Measurements from ENCODE around the gene AOC1.
"Not testable (repeated sequence)": the region's sequence is repeated elsewhere in the genome, so short reads cannot be mapped to it uniquely, and the experiment has no call there.

The AOC1 gene, protein sequence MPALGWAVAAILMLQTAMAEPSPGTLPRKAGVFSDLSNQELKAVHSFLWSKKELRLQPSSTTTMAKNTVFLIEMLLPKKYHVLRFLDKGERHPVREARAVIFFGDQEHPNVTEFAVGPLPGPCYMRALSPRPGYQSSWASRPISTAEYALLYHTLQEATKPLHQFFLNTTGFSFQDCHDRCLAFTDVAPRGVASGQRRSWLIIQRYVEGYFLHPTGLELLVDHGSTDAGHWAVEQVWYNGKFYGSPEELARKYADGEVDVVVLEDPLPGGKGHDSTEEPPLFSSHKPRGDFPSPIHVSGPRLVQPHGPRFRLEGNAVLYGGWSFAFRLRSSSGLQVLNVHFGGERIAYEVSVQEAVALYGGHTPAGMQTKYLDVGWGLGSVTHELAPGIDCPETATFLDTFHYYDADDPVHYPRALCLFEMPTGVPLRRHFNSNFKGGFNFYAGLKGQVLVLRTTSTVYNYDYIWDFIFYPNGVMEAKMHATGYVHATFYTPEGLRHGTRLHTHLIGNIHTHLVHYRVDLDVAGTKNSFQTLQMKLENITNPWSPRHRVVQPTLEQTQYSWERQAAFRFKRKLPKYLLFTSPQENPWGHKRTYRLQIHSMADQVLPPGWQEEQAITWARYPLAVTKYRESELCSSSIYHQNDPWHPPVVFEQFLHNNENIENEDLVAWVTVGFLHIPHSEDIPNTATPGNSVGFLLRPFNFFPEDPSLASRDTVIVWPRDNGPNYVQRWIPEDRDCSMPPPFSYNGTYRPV

DNA sequence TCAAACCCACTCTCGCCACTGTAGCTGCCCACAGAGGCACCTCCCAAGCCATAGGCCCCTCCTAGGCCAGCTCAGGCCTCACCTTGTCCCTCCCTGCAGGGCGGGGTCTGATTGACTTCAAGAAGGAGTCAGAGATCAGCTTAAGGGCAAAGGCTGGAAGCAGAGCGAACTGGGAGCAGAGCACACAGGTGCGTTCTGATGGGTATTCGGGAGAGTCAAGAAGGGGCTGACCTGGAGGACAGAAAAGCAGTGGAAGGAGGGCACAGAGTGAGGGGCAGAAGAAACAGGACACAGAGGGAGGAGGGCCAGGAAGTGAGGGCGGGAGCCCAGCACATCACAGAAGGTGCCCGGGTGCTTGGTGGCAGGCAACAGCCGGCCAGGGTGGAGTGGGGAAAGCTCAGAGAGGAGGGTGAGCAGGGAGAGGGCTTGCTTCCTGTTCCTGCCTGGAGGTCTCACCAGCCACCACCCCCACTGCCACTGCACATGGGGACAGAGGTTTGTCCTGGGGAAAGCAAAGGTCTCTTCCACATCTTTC, at the start of gene AOC1:
TSS of gene AOC1 (plus strand) at position 147 of the 535 bp plus-strand sequence. CDS start 3,954 bp downstream, outside the sequence.
- H3K4me3 ChIP-seq (ENCODE audit: low read depth, low read length) = no peak within 1 kb of the TSS

DNA sequence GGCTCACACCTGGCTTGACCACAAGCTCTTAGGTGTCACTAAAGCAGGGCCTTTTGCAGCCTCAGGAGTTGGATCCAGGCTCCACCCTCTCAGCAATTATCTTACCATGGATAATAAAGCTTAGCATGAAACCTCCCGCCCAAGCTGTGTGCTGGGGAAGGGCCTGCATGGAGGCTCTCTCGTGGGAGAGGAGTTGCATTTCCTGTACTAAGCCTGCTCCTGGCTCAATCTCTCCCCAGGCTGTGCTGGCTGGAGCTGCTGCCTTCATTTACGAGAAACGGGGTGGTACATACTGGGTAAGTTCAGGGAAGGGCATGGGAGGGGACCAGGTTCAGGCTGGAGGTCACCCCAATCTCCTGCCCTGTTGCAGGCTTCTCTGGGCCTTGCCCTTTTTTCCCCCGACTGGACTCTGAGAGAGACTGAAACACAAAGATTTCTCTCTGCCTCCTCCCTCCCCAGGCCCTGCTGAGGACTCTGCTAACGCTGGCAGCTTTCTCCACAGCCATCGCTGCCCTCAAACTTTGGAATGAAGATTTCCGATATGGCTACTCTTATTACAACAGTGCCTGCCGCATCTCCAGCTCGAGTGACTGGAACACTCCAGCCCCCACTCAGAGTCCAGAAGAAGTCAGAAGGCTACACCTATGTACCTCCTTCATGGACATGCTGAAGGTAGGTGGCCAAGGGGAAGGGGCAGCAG, 49.0 kb upstream of the AOC1 start:
- no peak overlapping the region for H3K4me3 ChIP-seq (ENCODE audit: low read depth, low read length)

DNA sequence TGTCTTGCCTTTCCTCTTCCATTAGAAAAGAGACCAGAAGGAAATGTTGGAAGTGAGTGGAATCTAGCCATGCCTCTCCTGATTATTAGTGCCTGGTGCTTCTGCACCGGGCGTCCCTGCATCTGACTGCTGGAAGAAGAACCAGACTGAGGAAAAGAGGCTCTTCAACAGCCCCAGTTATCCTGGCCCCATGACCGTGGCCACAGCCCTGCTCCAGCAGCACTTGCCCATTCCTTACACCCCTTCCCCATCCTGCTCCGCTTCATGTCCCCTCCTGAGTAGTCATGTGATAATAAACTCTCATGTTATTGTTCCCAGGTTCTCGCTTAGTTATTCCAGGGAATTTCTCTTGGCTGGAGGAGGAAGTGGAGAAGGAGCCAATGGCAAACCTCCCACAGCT, 47.5 kb upstream of the AOC1 start:
- no peak overlapping the region for H3K4me3 ChIP-seq (ENCODE audit: low read depth, low read length)

DNA sequence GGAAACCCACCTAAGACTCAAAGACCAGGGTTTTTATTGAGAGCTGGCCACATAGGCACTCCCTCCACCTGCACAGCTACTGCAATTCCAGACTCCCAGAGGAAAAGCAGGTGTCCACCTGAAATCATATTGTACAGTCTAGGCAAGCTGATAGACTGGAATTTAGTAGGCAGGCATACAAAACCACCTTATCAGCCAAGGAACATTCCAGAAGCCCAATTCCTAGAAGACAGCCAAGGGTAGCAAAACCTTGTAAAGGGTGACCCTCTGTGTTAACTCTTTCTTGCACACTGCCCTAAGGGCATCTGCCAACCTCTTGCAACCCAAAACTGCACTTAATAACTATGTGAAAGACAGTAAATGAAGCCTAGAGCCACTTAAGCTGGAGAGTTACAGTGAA, 46.5 kb upstream of the AOC1 start:
- no peak overlapping the region for H3K4me3 ChIP-seq (ENCODE audit: low read depth, low read length)

DNA sequence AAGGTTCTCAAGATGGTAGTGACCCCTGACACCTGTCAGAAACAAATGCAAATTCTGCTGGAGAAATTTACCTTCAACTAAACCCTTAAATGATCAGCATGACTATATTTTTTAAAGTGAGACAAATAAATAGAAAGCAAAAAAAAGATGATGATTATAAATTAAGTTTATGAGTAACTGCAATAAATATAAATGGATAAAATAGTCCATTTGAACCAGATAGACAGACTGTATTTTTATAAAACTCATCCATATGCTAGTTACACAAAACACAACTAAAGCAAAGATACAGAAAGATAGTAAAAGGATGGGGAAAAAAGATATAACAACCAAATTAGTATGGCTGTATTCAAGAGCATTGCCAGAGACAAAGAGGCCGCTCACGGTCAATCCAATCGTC, 45.9 kb upstream of the AOC1 start:
- no peak overlapping the region for H3K4me3 ChIP-seq (ENCODE audit: low read depth, low read length)

DNA sequence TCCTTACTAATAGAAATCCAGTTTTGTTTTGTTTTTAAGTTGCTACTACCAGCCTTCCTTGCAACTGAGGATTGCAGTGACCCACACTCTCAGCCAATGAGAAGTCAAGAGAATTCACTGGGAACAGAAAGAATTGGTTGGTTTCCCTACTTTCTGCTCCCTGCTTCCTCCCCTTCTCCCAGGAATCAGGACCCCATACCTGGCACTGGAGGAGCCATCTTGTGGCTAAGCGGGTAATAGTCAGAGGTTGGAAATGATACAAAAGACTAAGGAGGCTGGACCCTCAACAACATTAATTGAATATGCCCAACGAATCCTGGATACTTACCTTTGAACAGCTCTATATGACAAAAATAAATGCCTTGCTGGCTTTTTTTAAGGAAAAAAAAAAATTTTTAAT, 45.5 kb upstream of the AOC1 start:
- H3K4me3 ChIP-seq (ENCODE audit: low read depth, low read length) = no peak overlapping the region

DNA sequence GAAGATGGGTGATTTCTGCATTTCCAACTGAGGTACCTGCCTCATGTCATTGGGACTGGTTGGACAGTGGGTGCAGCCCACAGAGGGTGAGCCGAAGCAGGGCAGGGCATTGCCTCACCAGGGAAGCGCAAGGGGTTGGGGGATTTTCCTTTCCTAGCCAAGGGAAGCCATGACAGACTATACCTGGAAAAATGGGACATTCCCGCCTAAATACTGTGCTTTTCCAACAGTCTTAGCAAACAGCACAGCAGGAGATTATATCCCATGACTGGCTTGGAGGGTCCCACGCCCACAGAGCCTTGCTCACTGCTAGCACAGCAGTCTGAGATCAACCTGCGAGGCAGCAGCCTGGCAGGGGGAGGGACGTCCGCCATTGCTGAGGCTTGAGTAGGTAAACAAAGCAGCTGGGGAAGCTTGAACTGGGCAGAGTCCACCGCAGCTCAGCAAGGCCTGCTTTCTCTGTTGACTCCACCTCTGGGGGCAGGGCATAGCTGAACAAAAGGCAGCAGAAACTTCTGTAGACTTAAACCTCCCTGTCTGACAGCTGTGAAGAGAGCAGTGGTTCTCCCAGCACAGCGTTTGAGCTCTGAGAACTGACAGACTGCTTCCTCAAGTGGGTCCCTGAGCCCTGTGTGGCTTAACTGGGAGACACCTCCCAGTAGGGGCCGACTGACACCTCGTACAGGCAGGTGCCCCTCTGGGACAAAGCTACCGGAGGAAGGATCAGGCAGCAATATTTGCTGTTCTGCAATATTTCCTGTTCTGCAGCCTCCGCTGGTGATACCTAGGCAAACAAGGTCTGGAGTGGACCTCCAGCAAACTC, 44.5 kb upstream of the AOC1 start:
- H3K4me3 ChIP-seq (ENCODE audit: low read depth, low read length) = not testable (repeated sequence)

DNA sequence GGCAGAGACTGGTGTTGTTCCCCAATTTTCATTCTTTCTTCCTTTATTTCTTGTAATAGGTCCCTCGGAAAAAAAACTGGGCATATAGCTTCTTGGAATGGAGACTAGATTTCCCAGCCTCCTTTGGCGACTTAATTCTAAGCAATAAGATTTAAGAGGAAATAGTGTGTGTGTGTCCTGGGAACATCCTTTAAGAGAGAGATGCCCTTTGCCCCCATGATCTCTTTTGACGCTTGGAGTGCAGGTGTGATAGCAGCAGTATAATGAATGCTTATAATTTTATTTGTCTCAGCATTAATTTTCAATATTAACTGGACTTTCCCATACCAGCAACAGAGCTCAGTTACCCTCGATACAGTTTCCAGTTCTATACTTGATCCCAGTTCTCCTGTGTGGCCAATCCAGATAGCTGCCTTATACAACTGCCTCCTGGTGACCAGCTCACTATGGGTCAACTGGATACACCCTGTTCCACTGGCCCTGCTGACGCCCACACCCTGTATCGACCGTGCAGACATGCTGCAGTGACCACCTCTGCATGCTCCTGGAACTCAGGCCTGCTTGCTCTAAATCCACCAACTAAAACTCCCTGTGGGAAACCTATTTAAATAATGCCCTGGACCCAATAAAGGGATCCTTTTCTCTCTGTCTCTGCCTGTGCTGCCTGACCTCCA, 37.9 kb upstream of the AOC1 start:
- H3K4me3 ChIP-seq (ENCODE audit: low read depth, low read length) = no peak overlapping the region

DNA sequence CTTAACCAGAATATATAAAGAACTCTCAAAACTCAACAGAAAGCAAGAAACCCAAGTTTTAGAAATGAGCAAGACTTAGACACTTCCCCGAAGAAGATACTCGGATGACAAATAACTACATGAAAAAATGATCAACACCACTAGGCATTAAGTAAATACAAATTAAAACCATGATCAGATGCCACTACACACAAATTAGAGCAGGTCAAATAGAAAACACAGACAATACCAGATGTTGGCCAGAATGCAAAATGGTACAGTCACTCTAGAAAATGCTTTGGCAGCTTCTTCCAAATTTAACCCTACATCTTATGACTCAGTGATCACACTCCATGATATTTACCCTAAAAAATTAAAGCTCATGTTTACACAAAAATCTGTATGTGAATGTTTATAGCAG, 33.3 kb upstream of the AOC1 start:
- no peak overlapping the region for H3K4me3 ChIP-seq (ENCODE audit: low read depth, low read length)

DNA sequence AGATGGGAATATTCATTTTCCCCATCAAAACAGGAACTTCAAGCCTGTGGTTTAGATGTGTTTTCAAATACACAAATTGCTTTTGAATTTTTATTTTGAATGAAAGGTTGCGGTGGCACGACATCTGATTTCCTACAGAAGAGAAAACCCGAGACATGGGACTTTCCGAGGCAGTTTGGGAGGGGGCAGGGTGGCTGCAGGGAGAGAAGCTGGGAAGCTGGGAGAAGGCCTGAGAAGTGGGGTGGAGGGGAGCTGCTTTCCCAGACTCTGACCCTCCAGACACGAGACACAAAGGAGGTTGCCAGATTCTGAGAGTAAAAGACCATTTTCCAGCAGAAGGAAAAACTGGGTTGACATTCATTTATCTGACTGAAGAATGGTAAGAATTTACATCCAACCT, 32.2 kb upstream of the AOC1 start:
- no peak overlapping the region for H3K4me3 ChIP-seq (ENCODE audit: low read depth, low read length)

DNA sequence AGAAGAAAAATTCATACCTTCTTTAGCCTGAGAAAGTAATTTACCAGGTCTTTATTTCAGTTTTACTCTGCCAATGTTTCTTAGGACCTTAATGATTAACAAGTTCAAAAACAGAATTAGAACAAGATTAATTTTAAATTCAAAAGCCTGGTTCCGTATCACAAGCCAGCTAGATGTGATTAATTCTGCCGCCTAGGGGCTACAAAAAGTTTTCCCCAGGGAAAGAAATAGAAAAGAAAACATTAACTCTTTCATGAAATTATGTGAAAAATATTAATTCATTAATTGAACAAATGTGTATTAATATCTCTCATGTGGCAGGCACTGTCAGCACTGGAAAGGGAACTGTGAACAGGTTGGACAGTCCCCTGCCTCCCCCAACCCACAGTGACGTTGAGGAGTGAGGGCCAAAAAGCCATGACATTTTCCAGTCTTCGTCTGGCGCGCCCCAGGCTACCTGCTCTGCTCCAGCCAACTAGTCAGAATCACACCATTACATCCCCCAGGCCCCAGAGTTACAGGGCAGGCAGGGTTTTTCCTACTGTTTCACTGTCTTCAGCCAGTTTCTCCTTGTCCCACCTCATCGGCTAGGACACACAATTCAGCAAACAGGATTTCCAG, 31.6 kb upstream of the AOC1 start:
- no peak overlapping the region for H3K4me3 ChIP-seq (ENCODE audit: low read depth, low read length)

DNA sequence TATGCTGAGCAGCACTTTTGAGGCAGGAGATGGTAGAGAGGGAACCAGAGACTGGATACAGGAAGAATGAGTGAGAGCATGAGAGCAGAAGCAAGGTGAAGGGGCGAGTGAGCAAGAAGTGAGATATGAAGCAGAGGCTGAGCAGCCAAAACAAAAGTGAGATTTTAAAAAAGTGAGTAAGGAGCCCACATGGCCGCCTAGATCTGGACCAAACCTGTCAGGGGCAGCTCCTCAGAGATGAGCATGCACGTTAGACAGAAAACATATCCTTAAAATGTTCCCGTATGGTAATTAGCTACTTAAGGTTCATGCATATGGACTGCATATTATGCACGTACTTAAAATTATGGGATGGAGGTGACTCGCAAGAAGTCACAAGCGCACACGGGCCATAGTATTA, 29.3 kb upstream of the AOC1 start:
- no peak overlapping the region for H3K4me3 ChIP-seq (ENCODE audit: low read depth, low read length)

DNA sequence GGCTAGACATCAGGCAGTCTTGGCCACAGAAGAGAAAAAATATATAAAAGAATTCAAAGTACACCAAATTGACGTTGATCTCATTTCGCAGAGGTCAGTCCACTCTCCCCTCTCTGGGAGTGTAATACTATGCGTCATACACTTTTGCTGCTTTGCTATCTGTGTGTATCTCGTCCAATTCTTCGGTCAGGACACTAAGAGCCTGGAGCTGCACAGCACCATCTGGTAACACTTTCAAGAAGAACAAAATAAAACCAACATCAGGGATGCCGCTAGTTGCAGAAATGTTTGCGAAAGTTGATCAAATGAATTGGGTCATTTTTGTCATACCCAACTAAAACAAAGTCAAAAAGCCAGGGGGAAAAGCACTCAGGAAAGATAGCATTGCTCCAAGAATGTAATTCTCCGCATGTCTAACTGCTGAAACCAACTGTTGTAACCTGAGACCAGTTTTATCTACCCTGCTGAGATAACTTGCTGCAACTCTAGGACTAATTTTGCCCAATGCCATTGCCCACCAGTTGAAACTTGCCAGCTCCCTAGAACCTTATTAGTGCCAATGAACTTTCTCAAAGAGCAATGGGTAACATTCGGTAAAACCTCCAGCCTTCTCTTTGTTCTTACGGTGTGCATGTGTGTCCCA, 28.7 kb upstream of the AOC1 start:
- no peak overlapping the region for H3K4me3 ChIP-seq (ENCODE audit: low read depth, low read length)

DNA sequence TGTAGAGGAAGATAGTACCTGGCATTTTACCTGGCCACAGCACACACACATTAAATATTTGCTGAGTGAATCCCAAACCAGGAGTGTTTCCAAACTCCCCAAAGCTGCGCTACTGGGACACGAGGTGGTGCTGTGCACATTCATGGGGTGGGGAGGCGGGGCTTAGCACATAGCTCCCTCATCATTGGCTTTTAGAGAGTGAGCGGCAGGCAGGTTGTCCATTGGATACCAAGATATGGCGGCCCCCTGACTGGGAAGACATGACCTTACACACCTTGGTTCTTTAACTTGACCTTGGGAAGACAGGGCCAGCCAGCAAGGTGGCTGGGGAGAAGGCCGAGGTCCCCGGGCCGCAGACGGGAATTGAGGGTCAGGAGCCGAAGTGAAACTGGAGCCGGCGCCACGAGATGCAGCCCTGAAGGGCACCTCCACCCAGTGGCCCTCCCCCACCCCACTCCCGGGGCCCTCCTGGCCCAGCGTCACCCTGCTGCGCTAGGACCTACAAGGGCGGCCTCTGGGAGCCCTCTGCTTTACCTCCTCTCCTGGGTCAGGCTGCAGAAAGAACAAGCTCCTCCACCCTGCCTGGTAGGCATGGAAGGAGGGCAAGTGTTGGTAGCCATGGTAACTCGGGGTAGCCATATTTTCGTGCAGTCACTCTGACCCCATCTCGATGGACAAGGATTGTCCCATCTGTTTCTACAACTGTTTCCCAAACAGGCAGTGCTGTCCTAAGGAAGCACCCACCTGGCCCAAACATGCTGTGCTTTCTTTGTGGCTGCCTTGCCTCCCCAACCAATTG, 27.7 kb upstream of the AOC1 start:
- no peak overlapping the region for H3K4me3 ChIP-seq (ENCODE audit: low read depth, low read length)

DNA sequence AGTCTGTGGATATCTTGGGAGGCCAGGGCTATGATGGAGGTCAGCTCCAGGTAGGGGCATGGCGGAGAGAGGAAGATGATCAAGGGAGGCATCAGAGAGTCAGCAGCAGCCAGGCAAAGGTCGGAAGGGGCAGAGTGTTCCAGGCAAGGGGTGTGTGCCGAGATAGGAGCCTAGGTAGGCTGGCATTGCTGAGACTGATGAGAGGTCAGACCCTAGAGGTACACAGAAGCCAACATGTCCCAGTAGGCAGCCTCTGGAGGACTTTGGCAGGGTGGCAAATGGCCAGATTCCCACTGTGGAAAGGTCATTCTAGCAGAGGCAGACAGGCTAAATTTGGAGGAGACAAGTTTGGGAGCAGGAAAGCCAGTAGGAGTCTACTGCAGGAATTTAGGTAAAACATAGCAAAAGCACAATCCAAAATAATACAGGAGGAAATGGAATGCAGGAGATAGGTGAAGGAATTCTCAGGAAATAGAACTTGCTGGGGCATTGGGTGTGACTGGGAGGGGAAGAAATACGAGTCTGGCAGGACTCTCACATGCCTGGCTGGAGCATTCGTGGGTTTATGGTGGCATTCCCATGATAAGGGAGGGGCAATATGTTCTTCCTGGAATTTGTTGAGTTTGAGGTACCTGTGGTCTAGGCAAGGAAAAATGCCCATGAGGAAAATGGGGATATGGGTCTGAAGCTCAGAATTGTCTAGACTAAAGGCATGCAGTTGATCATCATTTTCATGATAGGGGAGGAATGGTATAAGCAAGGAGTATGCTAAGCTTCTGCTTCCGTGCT, 26.1 kb upstream of the AOC1 start:
- no peak overlapping the region for H3K4me3 ChIP-seq (ENCODE audit: low read depth, low read length)

DNA sequence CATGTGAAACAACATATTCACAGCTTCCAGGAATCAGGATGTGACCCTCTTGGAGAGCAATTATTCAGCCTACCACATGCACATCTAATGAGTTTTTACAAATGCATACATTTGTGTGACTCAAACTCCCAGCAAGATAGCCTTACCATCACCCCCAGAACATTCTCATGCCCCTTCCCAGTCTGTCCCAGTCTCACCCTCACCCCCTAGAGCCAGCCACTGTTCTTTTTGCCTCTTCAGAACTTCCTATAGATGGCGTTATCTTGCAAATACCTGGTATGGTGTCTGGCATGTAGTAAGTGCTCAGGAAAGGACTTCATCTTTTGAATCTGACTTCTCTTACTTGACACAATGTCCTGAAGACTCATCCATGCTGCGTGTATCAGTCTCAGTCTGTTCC, 23.9 kb upstream of the AOC1 start:
- no peak overlapping the region for H3K4me3 ChIP-seq (ENCODE audit: low read depth, low read length)

DNA sequence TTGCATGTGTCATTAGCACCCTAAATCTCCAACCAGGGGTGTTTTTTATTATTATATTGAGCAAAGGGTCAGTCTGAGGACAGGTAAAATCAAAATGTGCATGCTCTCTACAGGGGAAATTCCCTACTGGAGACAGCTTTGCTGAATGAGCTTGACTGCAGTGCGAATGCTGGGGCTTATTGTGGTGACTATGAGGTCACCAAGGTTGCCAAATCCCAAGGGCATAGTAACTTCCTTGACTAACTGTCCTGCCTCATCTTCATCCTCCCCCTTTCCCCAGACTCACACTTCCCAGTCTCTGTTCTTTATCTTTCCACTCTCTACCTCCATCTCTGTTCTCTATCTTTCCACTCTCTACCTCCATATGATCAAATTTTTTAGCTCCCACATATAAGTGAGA, 22.9 kb upstream of the AOC1 start:
- no peak overlapping the region for H3K4me3 ChIP-seq (ENCODE audit: low read depth, low read length)

DNA sequence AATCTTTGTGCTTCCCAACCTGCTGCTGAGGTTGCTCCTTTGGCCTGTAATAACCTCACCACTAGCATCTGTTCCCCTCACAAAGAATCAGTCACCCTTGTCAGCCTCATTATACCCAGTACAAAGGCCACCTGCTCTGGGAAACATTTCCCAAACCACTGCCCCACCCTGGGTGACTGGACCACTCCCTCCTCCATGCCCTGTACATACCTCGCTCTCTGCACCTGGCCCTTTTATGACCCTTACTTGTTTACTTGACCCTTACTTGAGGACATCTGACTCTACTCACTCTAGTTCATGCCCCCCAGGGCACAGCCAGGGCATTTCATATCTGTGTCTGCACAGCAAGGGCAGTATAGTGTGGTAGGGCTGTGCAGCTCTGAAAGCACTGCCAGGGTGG, 21.4 kb upstream of the AOC1 start:
- H3K4me3 ChIP-seq (ENCODE audit: low read depth, low read length) = no peak overlapping the region
